GM12878 (cell line): ENCODE results near the gene VTI1A. TPM values are rescaled to one million over a fixed set of nuclear protein-coding genes. Genes with fewer than 3 reads are reported as not detected.

Source experiments
- ATAC-seq: fragments of 200-7000 bp; cut with Tn5 transposase; 3 replicates; pipeline ENCODE4 v1.9.1; 2020; ENCODE audit warnings: mild to moderate bottlenecking, moderate library complexity
- BruUV-seq: library from RNA; stranded (reverse); fragments of 400-500 nt; replicated peaks from 2 replicates; lab custom pipeline; 2021; lab: Mats Ljungman, UMichigan
- CTCF ChIA-PET: fragments of 300-600 bp; sonication (Branson Sonifier 250); formaldehyde crosslinking; extraction: SDS; loops from one replicate; lab custom pipeline; 2021; ENCODE audit warnings: inconsistent platforms; lab: Yijun Ruan, JAX
- POLR2A ChIA-PET: fragments of 350-600 bp; formaldehyde crosslinking; extraction: SDS; loops from one replicate; lab custom pipeline; 2021; ENCODE audit warnings: inconsistent platforms; lab: Charles Lee
- RAD21 ChIA-PET: fragments of 300-600 bp; sonication (Branson Sonifier 250); formaldehyde crosslinking; loops from one replicate; lab custom pipeline; 2023; ENCODE audit warnings: antibody characterized with exemption; ENCODE audit not compliant: unreplicated experiment; lab: Charles Lee
- SMC1A ChIA-PET: fragments of 300-600 bp; sonication (Branson Sonifier 250); formaldehyde crosslinking; loops from one replicate; lab custom pipeline; 2023; ENCODE audit not compliant: unreplicated experiment, uncharacterized antibody; lab: Charles Lee
- DNase-seq: peaks from one replicate; pipeline ENCODE4 v3.0.0-alpha.2; 2011; ENCODE audit warnings: low read depth, low spot score
- FAIRE-seq: peaks from 3 replicates; lab custom pipeline; 2011; peaks lifted over from hg19 to GRCh38; lab: Jason Lieb, UNC
- H2AFZ ChIP-seq: 2 replicates; pipeline ENCODE4 v1.6.0; 2011; ENCODE audit warnings: low read depth, low read length, control low read depth; ENCODE audit not compliant: control insufficient read depth
- H3K27ac ChIP-seq: 2 replicates; pipeline ENCODE4 v1.5.1; 2011; ENCODE audit warnings: control low read depth; ENCODE audit not compliant: control insufficient read depth, insufficient read depth
- H3K27me3 ChIP-seq, 2 experiments: replicated peaks in 1 of 2; 2 replicates each; pipeline versions ENCODE4 v1.6.0 to v1.6.1; 2011; ENCODE audit warnings: low read length in 1 of 2; ENCODE audit not compliant: control insufficient read depth in 2 of 2, insufficient read depth in 2 of 2
- H3K36me3 ChIP-seq, 2 experiments: 2 replicates each; pipeline ENCODE4 v1.5.1; 2011; ENCODE audit warnings: low read length in 1 of 2; ENCODE audit not compliant: control insufficient read depth in 2 of 2, insufficient read depth in 2 of 2
- H3K4me1 ChIP-seq: 2 replicates; pipeline ENCODE4 v1.6.1; 2011; ENCODE audit warnings: mild to moderate bottlenecking, low read length, moderate library complexity, mixed read lengths; ENCODE audit not compliant: control insufficient read depth, insufficient read depth
- H3K4me2 ChIP-seq: 2 replicates; pipeline ENCODE4 v1.6.0; 2011; ENCODE audit warnings: control low read depth; ENCODE audit not compliant: control insufficient read depth, insufficient read depth
- H3K4me3 ChIP-seq: fragments of 200-600 bp; sonication (generic); 2 replicates; pipeline ENCODE4 v1.5.1; 2016
- H3K79me2 ChIP-seq: 2 replicates; pipeline ENCODE4 v1.6.0; 2011; ENCODE audit warnings: low read length; ENCODE audit not compliant: control insufficient read depth, insufficient read depth
- H3K9ac ChIP-seq: 2 replicates; pipeline ENCODE4 v1.8.0; 2011; ENCODE audit warnings: low read length, control low read depth, mixed read lengths; ENCODE audit not compliant: control insufficient read depth, insufficient read depth
- H3K9me3 ChIP-seq: replicated peaks from 3 replicates; pipeline ENCODE4 v1.5.1; 2011; ENCODE audit warnings: mild to moderate bottlenecking, low read length; ENCODE audit not compliant: control insufficient read depth, insufficient read depth
- H4K20me1 ChIP-seq: 2 replicates; pipeline ENCODE4 v1.6.0; 2011; ENCODE audit not compliant: control insufficient read depth, insufficient read depth
- ATF7 ChIP-seq: fragments of 450-650 bp; IDR thresholded peaks from 2 replicates; pipeline ENCODE4 v1.6.1; 2016; ENCODE audit warnings: low read depth, mild to moderate bottlenecking
- CBX5 ChIP-seq: sonication (generic); IDR thresholded peaks from 2 replicates; pipeline ENCODE4 v1.6.1; 2016; ENCODE audit warnings: low read depth, moderate library complexity, mild to moderate bottlenecking, inconsistent platforms
- EZH2 ChIP-seq: IDR thresholded peaks from 2 replicates; pipeline ENCODE4 v1.6.1; 2012; ENCODE audit warnings: low read depth, mild to moderate bottlenecking, control low read depth, inconsistent platforms, low read length, borderline replicate concordance; ENCODE audit not compliant: control insufficient read depth
- FOXK2 ChIP-seq: fragments of 450-650 bp; IDR thresholded peaks from 2 replicates; pipeline ENCODE4 v1.6.1; 2017; ENCODE audit warnings: mild to moderate bottlenecking, moderate library complexity
- GATAD2B ChIP-seq: fragments of 450-650 bp; conservative IDR thresholded peaks from 2 replicates; pipeline ENCODE4 v1.6.1; 2017; ENCODE audit warnings: low read depth, mild to moderate bottlenecking, moderate library complexity
- HCFC1 ChIP-seq: fragments of 150-350 bp; IDR thresholded peaks from 2 replicates; pipeline ENCODE4 v1.6.1; 2014; ENCODE audit warnings: low read length
- NBN ChIP-seq: fragments of 450-650 bp; IDR thresholded peaks from 2 replicates; pipeline ENCODE4 v1.6.1; 2016
- REST ChIP-seq: IDR thresholded peaks from 2 replicates; pipeline ENCODE4 v1.6.1; 2012; ENCODE audit warnings: mild to moderate bottlenecking, low read depth, low read length
- SIX5 ChIP-seq: IDR thresholded peaks from 2 replicates; pipeline ENCODE4 v1.6.1; 2011; ENCODE audit warnings: mild to moderate bottlenecking, low read depth, low read length, moderate library complexity; ENCODE audit not compliant: severe bottlenecking
- SMC3 ChIP-seq: IDR thresholded peaks from 2 replicates; pipeline ENCODE4 v1.6.1; 2011; ENCODE audit warnings: low read length, improper control_type of control experiment, borderline replicate concordance
- TAF1 ChIP-seq: IDR thresholded peaks from 2 replicates; pipeline ENCODE4 v1.6.1; 2011; ENCODE audit warnings: mild to moderate bottlenecking, low read depth, low read length, borderline replicate concordance
- TARDBP ChIP-seq: IDR thresholded peaks from 2 replicates; pipeline ENCODE4 v1.6.1; 2016; ENCODE audit warnings: borderline replicate concordance
- USF2 ChIP-seq: IDR thresholded peaks from 2 replicates; pipeline ENCODE4 v1.6.1; 2011; ENCODE audit warnings: low read depth, low read length, improper control_type of control experiment, borderline replicate concordance
- ZNF207 ChIP-seq: fragments of 450-650 bp; IDR thresholded peaks from 2 replicates; pipeline ENCODE4 v1.6.1; 2014; ENCODE audit warnings: antibody characterized with exemption, mild to moderate bottlenecking, borderline replicate concordance
- WGBS: methylation state at CpG from one replicate; pipeline ENCODE4 v1.1.6; 2016; ENCODE audit warnings: low lambda C conversion rate; ENCODE audit not compliant: insufficient replicate concordance, insufficient coverage; ENCODE audit errors: missing lambda C conversion rate; 5-methylcytosine and 5-hydroxymethylcytosine counted together
- in situ Hi-C: fragments of 300-500 bp; cut with MboI; formaldehyde crosslinking; loops from 9 replicates; pipeline ENCODE4 v1.14.3; 2018; ENCODE audit warnings: mixed read lengths
- intact Hi-C: fragments of 100-400 bp; cut with micrococcal nuclease; formaldehyde crosslinking; loops from one replicate; pipeline ENCODE4 v1.14.2; 2022; ENCODE audit not compliant: unreplicated experiment
- polyA plus RNA-seq, 11 experiments: library from polyadenylated mRNA; depleted of rRNA in 4 of 11; unstranded in 6 of 11; stranded (reverse) in 5 of 11; fragments of >200 nt; fragmentation: Nextera tagmentation in 4 of 11; fragmentation: Illumina TruSeq in 1 of 11; extraction: Ambion mirVana in 4 of 11; extraction: Trizol in 1 of 11; gene quantifications; 1 replicate in 1 of 11; 2 replicates in 10 of 11; pipeline versions ENCODE4 v1.2.1 to v1.2.3, GENCODE V29; 2011 to 2016; ENCODE audit warnings: inconsistent platforms in 2 of 11, missing spikeins in 2 of 11, low read depth in 1 of 11
- total RNA-seq, 4 experiments: library from RNA; depleted of rRNA in 3 of 4; stranded (reverse); fragments of >200 nt in 3 of 4; fragmentation: Illumina TruSeq in 1 of 4; extraction: Trizol in 1 of 4; gene quantifications; 2 replicates each; pipeline versions ENCODE4 v1.2.1 to v1.2.3, GENCODE V29; 2013 to 2021
- TF ChIP-seq, protein P1 (sequence below): fragments of 450-650 bp; formaldehyde crosslinking; IDR thresholded peaks from 2 replicates; pipeline ENCODE4 v1.4.0; 2022; ENCODE audit warnings: mild to moderate bottlenecking, moderate library complexity

The VTI1A gene
- total and polyA plus RNA-seq, 10 of the 15 experiments (the other 5 are each of a cell fraction or from before 2014, with no cell fraction given), result 12.4 to 43.2 (median 27.5) TPM

DNA sequence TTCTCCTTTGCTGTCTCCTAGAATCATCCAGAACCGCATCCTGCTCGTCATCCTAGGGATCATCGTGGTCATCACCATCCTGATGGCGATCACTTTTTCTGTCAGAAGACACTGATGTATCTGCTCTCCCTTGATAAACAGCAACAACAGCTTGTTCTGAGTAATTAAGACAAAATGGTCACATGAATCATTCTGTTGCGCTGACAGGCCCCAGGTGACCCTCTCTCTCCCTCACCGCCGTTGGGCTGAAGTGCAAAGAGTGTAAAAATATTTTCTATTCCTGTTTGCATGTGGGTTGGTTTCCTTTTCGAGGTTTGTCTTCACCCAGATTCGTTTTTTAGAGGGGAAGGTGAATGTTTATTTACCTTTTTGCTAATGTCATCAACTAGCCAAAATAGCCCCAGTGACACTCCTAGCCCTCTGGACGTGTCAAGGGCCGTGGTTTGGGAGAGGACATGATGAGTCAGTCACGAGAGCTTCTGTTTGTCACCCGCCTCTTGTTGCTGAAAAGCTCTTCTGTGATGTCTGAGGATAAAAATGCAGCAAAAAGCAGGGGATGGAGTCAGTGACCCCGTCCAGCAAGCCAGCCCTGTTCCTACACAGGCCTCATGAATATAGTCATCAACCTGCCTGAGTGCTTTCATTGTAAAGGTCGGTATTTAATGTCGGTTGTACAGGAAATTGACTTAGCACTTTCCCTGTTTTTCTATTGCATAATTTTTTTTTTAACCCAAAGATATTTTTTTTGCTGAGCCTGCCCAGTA is 368.4 kb downstream of the VTI1A start (continued):
- no peak for TF ChIP-seq REST

DNA sequence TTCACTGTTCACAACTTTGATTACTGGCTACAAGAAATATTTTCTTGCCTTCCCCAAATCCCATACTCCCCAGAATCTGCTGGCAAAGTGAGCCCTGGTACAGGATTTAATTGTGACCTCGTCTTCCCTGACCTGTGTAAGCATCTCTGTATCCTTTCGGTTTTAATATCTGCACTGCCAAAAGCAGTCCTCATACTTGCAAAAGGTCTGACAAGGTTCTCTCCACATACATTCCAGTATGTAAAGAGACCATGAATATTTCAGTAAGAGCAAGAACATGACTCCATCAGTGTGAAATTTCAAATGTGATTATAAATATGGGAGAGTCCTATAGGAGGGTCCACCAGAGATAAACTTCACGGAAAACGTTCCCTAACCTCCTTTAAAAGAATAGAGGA is 369.0 kb downstream of the VTI1A start:
- Histone ChIP-seq H3K27me3 (no peaks in the 10 kb centered on the region), H3K79me2 (no peaks in the 10 kb centered on the region), H3K4me1 (no peaks in the 10 kb centered on the region), H3K36me3 (no peaks in the 10 kb centered on the region), H3K4me2 (no peak overlapping the region), H3K4me3 (no peak overlapping the region), H3K9ac (no peak overlapping the region), H2AFZ (no peak overlapping the region), H4K20me1 (no peaks in the 10 kb centered on the region), H3K27ac (no peak overlapping the region), H3K9me3 (no peaks in the 10 kb centered on the region)
- ChIA-PET SMC1A (no interaction called here), POLR2A (no interaction called here), CTCF (no interaction called here), RAD21 (no interaction called here)
- BruUV-seq, result no TSS peak
- DNase-seq, result no peak
- in situ Hi-C loops (no loop called here), intact Hi-C loops (no loop called here)
- no peak for FAIRE-seq
- WGBS, result 85% methylated on average over 4 of the region's 4 CpGs
- ATAC-seq, result no peak
- TF ChIP-seq CBX5, result no peak
- TF ChIP-seq SMC3, result no peak
- TF ChIP-seq SIX5, result no peak
- TF ChIP-seq NBN, result no peak
- TF ChIP-seq EZH2, result no peak
- TF ChIP-seq HCFC1, result no peak
- no peak for TF ChIP-seq ZNF207
- TF ChIP-seq, protein P1, sequence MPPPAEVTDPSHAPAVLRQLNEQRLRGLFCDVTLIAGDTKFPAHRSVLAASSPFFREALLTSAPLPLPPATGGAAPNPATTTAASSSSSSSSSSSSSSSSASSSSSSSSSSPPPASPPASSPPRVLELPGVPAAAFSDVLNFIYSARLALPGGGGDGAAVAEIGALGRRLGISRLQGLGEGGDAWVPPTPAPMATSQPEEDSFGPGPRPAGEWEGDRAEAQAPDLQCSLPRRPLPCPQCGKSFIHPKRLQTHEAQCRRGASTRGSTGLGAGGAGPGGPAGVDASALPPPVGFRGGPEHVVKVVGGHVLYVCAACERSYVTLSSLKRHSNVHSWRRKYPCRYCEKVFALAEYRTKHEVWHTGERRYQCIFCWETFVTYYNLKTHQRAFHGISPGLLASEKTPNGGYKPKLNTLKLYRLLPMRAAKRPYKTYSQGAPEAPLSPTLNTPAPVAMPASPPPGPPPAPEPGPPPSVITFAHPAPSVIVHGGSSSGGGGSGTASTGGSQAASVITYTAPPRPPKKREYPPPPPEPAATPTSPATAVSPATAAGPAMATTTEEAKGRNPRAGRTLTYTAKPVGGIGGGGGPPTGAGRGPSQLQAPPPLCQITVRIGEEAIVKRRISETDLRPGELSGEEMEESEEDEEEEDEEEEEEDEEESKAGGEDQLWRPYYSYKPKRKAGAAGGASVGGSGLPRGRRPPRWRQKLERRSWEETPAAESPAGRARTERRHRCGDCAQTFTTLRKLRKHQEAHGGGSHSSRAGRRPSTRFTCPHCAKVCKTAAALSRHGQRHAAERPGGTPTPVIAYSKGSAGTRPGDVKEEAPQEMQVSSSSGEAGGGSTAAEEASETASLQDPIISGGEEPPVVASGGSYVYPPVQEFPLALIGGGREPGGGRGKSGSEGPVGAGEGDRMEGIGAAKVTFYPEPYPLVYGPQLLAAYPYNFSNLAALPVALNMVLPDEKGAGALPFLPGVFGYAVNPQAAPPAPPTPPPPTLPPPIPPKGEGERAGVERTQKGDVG (CRISPR knock-in tag), result no peak
- TF ChIP-seq ATF7, result no peak
- TF ChIP-seq TARDBP, result no peak
- no peak for TF ChIP-seq USF2
- TF ChIP-seq GATAD2B, result no peak
- no peak for TF ChIP-seq FOXK2
- TF ChIP-seq TAF1, result no peak
